Endothelial cell (in vitro differentiated cells): Measurements from ENCODE around the gene THSD7A. TPM values are rescaled to one million over a fixed set of nuclear protein-coding genes. Genes with fewer than 3 reads are reported as not detected.

Source experiments
- DNase-seq: peaks from one replicate; pipeline ENCODE4 v3.0.0; 2021; ENCODE audit warnings: low spot score
- H3K27ac Mint-ChIP-seq: one replicate; pipeline ENCODE4 v1.8.0; 2021; ENCODE audit warnings: mixed read lengths, inconsistent platforms; ENCODE audit not compliant: unreplicated experiment
- H3K27me3 Mint-ChIP-seq: one replicate; pipeline ENCODE4 v1.8.0; 2021; ENCODE audit warnings: mild to moderate bottlenecking, moderate library complexity, mixed read lengths, inconsistent platforms; ENCODE audit not compliant: unreplicated experiment
- H3K36me3 Mint-ChIP-seq: one replicate; pipeline ENCODE4 v1.8.0; 2021; ENCODE audit warnings: mild to moderate bottlenecking, low read depth, mixed read lengths, inconsistent platforms; ENCODE audit not compliant: unreplicated experiment
- H3K4me1 Mint-ChIP-seq: one replicate; pipeline ENCODE4 v1.8.0; 2021; ENCODE audit warnings: mild to moderate bottlenecking, mixed read lengths, inconsistent platforms; ENCODE audit not compliant: unreplicated experiment
- H3K4me3 Mint-ChIP-seq: one replicate; pipeline ENCODE4 v1.8.0; 2021; ENCODE audit warnings: mild to moderate bottlenecking, mixed read lengths, inconsistent platforms; ENCODE audit not compliant: unreplicated experiment
- H3K9me3 Mint-ChIP-seq: one replicate; pipeline ENCODE4 v1.8.0; 2021; ENCODE audit warnings: mixed read lengths, inconsistent platforms; ENCODE audit not compliant: unreplicated experiment
- total RNA-seq: library from RNA; stranded (reverse); fragmentation: NEBNext Ultra II Directional; extraction: Animal tissue kit (Norgen Biotek cat#: 25700); gene quantifications from one replicate; pipeline ENCODE4 v1.2.1, GENCODE V29; 2021; ENCODE audit not compliant: unreplicated experiment
- TF ChIP-seq, protein P1 (sequence below): fragments of 200-600 bp; sonication (generic); IDR thresholded peaks from one replicate; pipeline ENCODE4 v1.5.0; 2021; ENCODE audit warnings: antibody characterized with exemption; ENCODE audit not compliant: unreplicated experiment

THSD7A gene
- total RNA-seq, 1 donor from 2014 or later, result 28.7 TPM

- Mint-ChIP-seq H3K36me3 (no peaks in the 10 kb centered on the region), H3K27ac (no peak overlapping the region), H3K27me3 (no peaks in the 10 kb centered on the region), H3K9me3 (no peaks in the 10 kb centered on the region), H3K4me1 (no peaks in the 10 kb centered on the region), H3K4me3 (no peak overlapping the region)
- TF ChIP-seq, protein P1, sequence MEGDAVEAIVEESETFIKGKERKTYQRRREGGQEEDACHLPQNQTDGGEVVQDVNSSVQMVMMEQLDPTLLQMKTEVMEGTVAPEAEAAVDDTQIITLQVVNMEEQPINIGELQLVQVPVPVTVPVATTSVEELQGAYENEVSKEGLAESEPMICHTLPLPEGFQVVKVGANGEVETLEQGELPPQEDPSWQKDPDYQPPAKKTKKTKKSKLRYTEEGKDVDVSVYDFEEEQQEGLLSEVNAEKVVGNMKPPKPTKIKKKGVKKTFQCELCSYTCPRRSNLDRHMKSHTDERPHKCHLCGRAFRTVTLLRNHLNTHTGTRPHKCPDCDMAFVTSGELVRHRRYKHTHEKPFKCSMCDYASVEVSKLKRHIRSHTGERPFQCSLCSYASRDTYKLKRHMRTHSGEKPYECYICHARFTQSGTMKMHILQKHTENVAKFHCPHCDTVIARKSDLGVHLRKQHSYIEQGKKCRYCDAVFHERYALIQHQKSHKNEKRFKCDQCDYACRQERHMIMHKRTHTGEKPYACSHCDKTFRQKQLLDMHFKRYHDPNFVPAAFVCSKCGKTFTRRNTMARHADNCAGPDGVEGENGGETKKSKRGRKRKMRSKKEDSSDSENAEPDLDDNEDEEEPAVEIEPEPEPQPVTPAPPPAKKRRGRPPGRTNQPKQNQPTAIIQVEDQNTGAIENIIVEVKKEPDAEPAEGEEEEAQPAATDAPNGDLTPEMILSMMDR, result no peak
- DNase-seq, result no peak
Observed at GRCh38 chr7:11706666-11707605, 125.1 kb downstream of the THSD7A start.

- Mint-ChIP-seq H3K4me3 (no peak overlapping the region), H3K27me3 (no peaks in the 10 kb centered on the region), H3K36me3 (no peaks in the 10 kb centered on the region), H3K4me1 (no peaks in the 10 kb centered on the region), H3K27ac (no peak overlapping the region), H3K9me3 (no peaks in the 10 kb centered on the region)
- no peak for DNase-seq
- TF ChIP-seq, protein P1, result no peak
Observed at GRCh38 chr7:11703829-11704228, 128.2 kb downstream of the THSD7A start.

DNA sequence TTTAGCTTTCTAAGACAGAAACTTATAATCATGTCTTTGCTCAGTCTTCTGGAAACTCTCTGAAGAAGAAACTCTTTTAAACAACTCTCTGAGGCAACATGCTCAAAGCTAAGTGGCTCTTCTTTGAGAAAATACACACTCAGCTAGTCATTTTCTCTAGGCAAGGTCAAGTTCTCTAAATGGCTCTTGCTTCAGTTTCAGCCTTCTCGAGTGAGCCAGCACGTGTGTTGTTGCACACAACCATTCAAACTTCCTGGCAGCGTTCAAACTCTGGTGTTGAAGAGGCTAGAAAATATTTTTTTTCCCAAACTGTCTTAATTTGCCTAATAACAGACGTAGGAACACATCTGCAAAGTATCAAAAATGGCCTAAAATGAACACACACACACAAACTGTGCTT lies 129.1 kb downstream of the THSD7A start:
- Mint-ChIP-seq H3K36me3 (no peaks in the 10 kb centered on the region), H3K4me1 (no peaks in the 10 kb centered on the region), H3K4me3 (no peak overlapping the region), H3K27me3 (no peaks in the 10 kb centered on the region), H3K27ac (no peak overlapping the region), H3K9me3 (no peaks in the 10 kb centered on the region)
- TF ChIP-seq, protein P1, result no peak
- no peak for DNase-seq

DNA sequence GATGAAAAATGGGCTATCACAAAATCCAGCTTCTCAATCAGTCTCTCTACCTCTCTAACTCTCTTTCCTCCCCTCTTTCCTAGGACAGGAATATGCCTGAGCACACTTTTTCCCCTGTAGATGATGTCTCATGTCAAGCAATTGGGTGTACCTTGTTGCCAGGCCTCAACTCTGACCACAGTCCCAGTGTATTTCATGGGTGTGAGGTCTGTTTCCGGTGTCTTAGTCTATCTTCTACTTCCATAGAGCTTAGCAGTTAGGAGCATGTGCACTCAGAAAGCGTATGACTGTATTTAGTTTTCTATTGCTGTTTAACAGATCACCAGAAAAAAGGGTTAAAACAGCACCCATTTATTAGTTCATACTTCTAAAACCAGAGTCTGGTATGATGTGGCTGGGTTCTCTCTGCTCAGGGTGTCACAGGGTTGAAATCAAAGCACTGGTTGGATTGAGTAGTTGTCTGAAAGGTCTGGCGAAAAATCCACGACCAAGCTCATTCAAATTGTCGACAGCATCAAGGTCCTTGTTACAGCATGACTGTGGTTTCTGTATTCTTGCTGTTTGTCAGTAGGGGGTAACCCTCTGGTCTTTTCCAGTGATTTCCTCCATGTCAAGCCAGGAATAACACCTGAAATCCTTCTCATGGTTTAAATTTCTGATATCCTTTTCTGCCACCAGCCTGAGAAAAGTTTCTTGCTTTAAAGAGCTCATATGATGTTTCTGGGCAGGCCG lies 130.0 kb downstream of the THSD7A start:
- H3K4me1 Mint-ChIP-seq, result no peaks in the 10 kb centered on the region
- H3K9me3 Mint-ChIP-seq, result no peaks in the 10 kb centered on the region
- no peak overlapping the region for H3K4me3 Mint-ChIP-seq
- H3K27ac Mint-ChIP-seq, result no peak overlapping the region
- TF ChIP-seq, protein P1, result no peak
- H3K27me3 Mint-ChIP-seq, result no peaks in the 10 kb centered on the region
- no peaks in the 10 kb centered on the region for H3K36me3 Mint-ChIP-seq
- no peak for DNase-seq

GRCh38 chr7:11699666-11700065 lies 132.3 kb downstream of the THSD7A start:
- H3K9me3 Mint-ChIP-seq, result no peaks in the 10 kb centered on the region
- no peaks in the 10 kb centered on the region for H3K36me3 Mint-ChIP-seq
- no peaks in the 10 kb centered on the region for H3K27me3 Mint-ChIP-seq
- TF ChIP-seq, protein P1, result no peak
- H3K4me1 Mint-ChIP-seq, result no peaks in the 10 kb centered on the region
- H3K4me3 Mint-ChIP-seq, result no peak overlapping the region
- H3K27ac Mint-ChIP-seq, result no peak overlapping the region
- DNase-seq, result no peak
